HepG2 (cell line): ENCODE data around the gene ATP11A. TPM values are rescaled to one million over a fixed set of nuclear protein-coding genes. Genes with fewer than 3 reads are reported as not detected.

ENCODE experiments used
- ATAC-seq: fragments of 200-7000 bp; cut with Tn5 transposase; 3 replicates; pipeline ENCODE4 v1.9.1; 2020; ENCODE audit warnings: mild to moderate bottlenecking, moderate library complexity
- BruUV-seq: library from RNA; stranded (reverse); fragments of 400-500 nt; replicated peaks from 2 replicates; lab custom pipeline; 2021; lab: Mats Ljungman, UMichigan
- CTCF ChIA-PET: fragments of 300-600 bp; formaldehyde crosslinking; extraction: SDS; loops from one replicate; lab custom pipeline; 2021; ENCODE audit warnings: low total read pairs, inconsistent platforms, low intra/inter-chr PET ratio; lab: Yijun Ruan, JAX
- POLR2A ChIA-PET: fragments of 350-600 bp; sonication (Branson Sonifier 250); formaldehyde crosslinking; loops from one replicate; lab custom pipeline; 2020; ENCODE audit warnings: antibody characterized with exemption, inconsistent platforms; lab: Yijun Ruan, JAX
- DNase-seq: peaks from one replicate; pipeline ENCODE4 v3.0.0-alpha.2; 2015; ENCODE audit warnings: low spot score
- FAIRE-seq: peaks from 3 replicates; lab custom pipeline; 2011; peaks lifted over from hg19 to GRCh38; lab: Jason Lieb, UNC
- H2AFZ ChIP-seq: one replicate; pipeline ENCODE4 v1.6.1; 2011; ENCODE audit warnings: low read length, inconsistent platforms
- H3K27ac ChIP-seq: fragments of 300-600 bp; 3 replicates; pipeline ENCODE4 v1.8.0; 2011; ENCODE audit warnings: mixed run types, mild to moderate bottlenecking, mixed read lengths, low read length, inconsistent platforms; ENCODE audit not compliant: insufficient read depth; ENCODE audit errors: extremely low read length
- H3K27me3 ChIP-seq, 2 experiments: fragments of 200-600 bp in 1 of 2; 2 replicates in 1 of 2; 3 replicates in 1 of 2; pipeline versions ENCODE4 v1.6.0 to v1.8.0; 2011; ENCODE audit warnings: low read length in 2 of 2, mild to moderate bottlenecking in 2 of 2, moderate library complexity in 2 of 2, inconsistent platforms in 1 of 2; ENCODE audit not compliant: insufficient read depth in 2 of 2, control insufficient read depth in 1 of 2
- H3K36me3 ChIP-seq, 2 experiments: fragments of 200-600 bp in 1 of 2; replicated peaks in 1 of 2; 2 replicates in 1 of 2; 3 replicates in 1 of 2; pipeline versions ENCODE4 v1.5.1 to v1.8.0; 2011; ENCODE audit warnings: low read length in 2 of 2, inconsistent platforms in 1 of 2; ENCODE audit not compliant: insufficient read depth in 2 of 2, control insufficient read depth in 1 of 2
- H3K4me1 ChIP-seq: 2 replicates; pipeline ENCODE4 v1.5.1; 2012; ENCODE audit warnings: low read length, inconsistent platforms; ENCODE audit not compliant: insufficient read depth
- H3K4me2 ChIP-seq: 2 replicates; pipeline ENCODE4 v1.6.0; 2011; ENCODE audit warnings: low read depth, low read length, inconsistent platforms
- H3K4me3 ChIP-seq, 3 experiments: fragments of 200-600 bp in 1 of 3; sonication (generic), shearing (Covaris generic) in 1 of 3; replicated peaks in 1 of 3; 2 replicates each; pipeline ENCODE4 v1.5.1; 2011 to 2016; ENCODE audit warnings: low read length in 3 of 3, inconsistent platforms in 2 of 3, low read depth in 2 of 3, mild to moderate bottlenecking in 2 of 3, control low read depth in 1 of 3, mixed read lengths in 1 of 3; ENCODE audit not compliant: insufficient read depth in 1 of 3
- H3K79me2 ChIP-seq: one replicate; pipeline ENCODE4 v1.6.1; 2011; ENCODE audit warnings: low read length, inconsistent platforms; ENCODE audit not compliant: insufficient read depth
- H3K9ac ChIP-seq: 2 replicates; pipeline ENCODE4 v1.6.0; 2011; ENCODE audit warnings: mild to moderate bottlenecking, low read depth, low read length, inconsistent platforms; ENCODE audit not compliant: insufficient read depth
- H3K9me3 ChIP-seq: 2 replicates; pipeline ENCODE4 v1.5.1; 2012; ENCODE audit warnings: mild to moderate bottlenecking, low read length
- H4K20me1 ChIP-seq: 2 replicates; pipeline ENCODE4 v1.6.0; 2011; ENCODE audit warnings: inconsistent platforms, mild to moderate bottlenecking, low read length, moderate library complexity; ENCODE audit not compliant: insufficient read depth
- DNMT1 ChIP-seq: sonication (generic); formaldehyde crosslinking; IDR thresholded peaks from 2 replicates; pipeline ENCODE4 v1.5.1; 2020; ENCODE audit warnings: mild to moderate bottlenecking, missing genetic modification reagents
- EEA1 ChIP-seq: sonication (generic); formaldehyde crosslinking; IDR thresholded peaks from 2 replicates; pipeline ENCODE4 v1.5.1; 2020; ENCODE audit warnings: mild to moderate bottlenecking, missing genetic modification reagents, borderline replicate concordance
- FLYWCH1 ChIP-seq: sonication (generic); formaldehyde crosslinking; IDR thresholded peaks from 2 replicates; pipeline ENCODE4 v1.8.1; 2023; ENCODE audit warnings: mild to moderate bottlenecking, missing genetic modification reagents
- GPN1 ChIP-seq: sonication (generic); formaldehyde crosslinking; IDR thresholded peaks from 2 replicates; pipeline ENCODE4 v1.5.1; 2020; ENCODE audit warnings: missing genetic modification reagents, borderline replicate concordance
- HDAC1 ChIP-seq: sonication (generic); formaldehyde crosslinking; IDR thresholded peaks from 2 replicates; pipeline ENCODE4 v1.5.1; 2020; ENCODE audit warnings: mild to moderate bottlenecking, missing genetic modification reagents
- HNRNPK ChIP-seq: fragments of 200-400 bp; formaldehyde crosslinking; IDR thresholded peaks from 2 replicates; pipeline ENCODE4 v1.6.1; 2018; ENCODE audit warnings: low read length, low read depth, moderate library complexity, mild to moderate bottlenecking; ENCODE audit not compliant: poor library complexity, severe bottlenecking
- HOXA9 ChIP-seq: sonication (generic); formaldehyde crosslinking; IDR thresholded peaks from 2 replicates; pipeline ENCODE4 v1.8.1; 2022; ENCODE audit warnings: missing genetic modification reagents, mild to moderate bottlenecking, moderate library complexity, borderline replicate concordance
- NFE2L2 ChIP-seq: fragments of 150-350 bp; IDR thresholded peaks from 2 replicates; pipeline ENCODE4 v1.6.1; 2014; ENCODE audit warnings: low read length
- ONECUT2 ChIP-seq: sonication (generic); formaldehyde crosslinking; IDR thresholded peaks from 2 replicates; pipeline ENCODE4 v1.4.0; 2020; ENCODE audit warnings: missing genetic modification reagents
- REPIN1 ChIP-seq: sonication (generic); formaldehyde crosslinking; IDR thresholded peaks from 2 replicates; pipeline ENCODE4 v1.8.0; 2022; ENCODE audit warnings: missing genetic modification reagents, low read depth, mild to moderate bottlenecking, borderline replicate concordance
- RFX1 ChIP-seq: fragments of 450-650 bp; IDR thresholded peaks from 2 replicates; pipeline ENCODE4 v1.6.1; 2017
- TIGD3 ChIP-seq: sonication (generic); formaldehyde crosslinking; IDR thresholded peaks from 2 replicates; pipeline ENCODE4 v1.5.1; 2020; ENCODE audit warnings: mild to moderate bottlenecking, missing genetic modification reagents, borderline replicate concordance
- TP53 ChIP-seq: sonication (generic); formaldehyde crosslinking; conservative IDR thresholded peaks from 2 replicates; pipeline ENCODE4 v1.4.0; 2020; ENCODE audit warnings: missing genetic modification reagents
- ZNF230 ChIP-seq: sonication (generic); formaldehyde crosslinking; IDR thresholded peaks from 2 replicates; pipeline ENCODE4 v1.4.0; 2020; ENCODE audit warnings: mild to moderate bottlenecking, missing genetic modification reagents
- ZNF773 ChIP-seq: sonication (generic); formaldehyde crosslinking; IDR thresholded peaks from 2 replicates; pipeline ENCODE4 v1.4.0; 2020; ENCODE audit warnings: missing genetic modification reagents, borderline replicate concordance
- WGBS: methylation state at CpG from one replicate; pipeline ENCODE4 v1.1.6; 2017; ENCODE audit warnings: low lambda C conversion rate; 5-methylcytosine and 5-hydroxymethylcytosine counted together
- in situ Hi-C: cut with HindIII; loops from 2 replicates; pipeline ENCODE4 v1.10.0; 2017; ENCODE audit warnings: low pct_unique_long_range_greater_than_20kb; ENCODE audit not compliant: extremely low pct_ligation_motif_present
- intact Hi-C: fragments of 100-400 bp; cut with micrococcal nuclease; formaldehyde crosslinking; loops from one replicate; pipeline ENCODE4 v1.10.0; 2022; ENCODE audit not compliant: unreplicated experiment
- polyA plus RNA-seq, 8 experiments: library from polyadenylated mRNA; depleted of rRNA in 3 of 8; stranded (reverse) in 7 of 8; unstranded in 1 of 8; fragments of >200 nt; fragmentation: Illumina TruSeq in 4 of 8; extraction: Trizol in 4 of 8; gene quantifications; 2 replicates each; pipeline versions ENCODE4 v1.2.1 to v1.2.3, GENCODE V29; 2011 to 2016; ENCODE audit warnings: low read depth in 4 of 8, missing spikeins in 1 of 8, mixed read lengths in 1 of 8; ENCODE audit not compliant: insufficient read depth in 1 of 8
- total RNA-seq, 5 experiments: library from RNA; depleted of rRNA; stranded (reverse); fragments of >200 nt; fragmentation: Illumina TruSeq; extraction: Trizol; gene quantifications; 2 replicates each; pipeline ENCODE4 v1.2.3, GENCODE V29; 2016; ENCODE audit warnings: low read depth in 1 of 5
- TF ChIP-seq, protein P1 (sequence below): sonication (generic); formaldehyde crosslinking; IDR thresholded peaks from 2 replicates; pipeline ENCODE4 v1.5.0; 2020; ENCODE audit warnings: mild to moderate bottlenecking, missing genetic modification reagents, moderate library complexity
- TF ChIP-seq, protein P2 (sequence below): sonication (generic); formaldehyde crosslinking; IDR thresholded peaks from 2 replicates; pipeline ENCODE4 v1.8.1; 2023; ENCODE audit warnings: mild to moderate bottlenecking, missing genetic modification reagents, borderline replicate concordance
- TF ChIP-seq, protein P3 (sequence below): sonication (generic); formaldehyde crosslinking; IDR thresholded peaks from 2 replicates; pipeline ENCODE4 v1.8.1; 2023; ENCODE audit warnings: mild to moderate bottlenecking, missing genetic modification reagents

Gene ATP11A
- total and polyA plus RNA-seq, 2 of the 13 experiments (the other 11 are each of a cell fraction or from before 2014, with no cell fraction given): 18.4 to 20.1 TPM

GRCh38 chr13:112775791-112776279 is 86.0 kb downstream of the ATP11A start:
- no peak overlapping the region for H3K9ac ChIP-seq
- POLR2A ChIA-PET: no interaction called here
- peaks cover 8 to 34% of the 10 kb centered on the region in 2 experiments; a peak in 4 of 5 replicates for H3K36me3 ChIP-seq
- intact Hi-C loops (no loop called here), in situ Hi-C loops (no loop called here)
- no peak; the same call in 2 of the 3 replicates for ATAC-seq
- CTCF ChIA-PET: no interaction called here
- H3K4me3 ChIP-seq: no peak overlapping the region
- H3K27me3 ChIP-seq: no peaks in the 10 kb centered on the region
- no peak for TF ChIP-seq HOXA9 (CRISPR knock-in tag)
- no peak for TF ChIP-seq ONECUT2 (CRISPR knock-in tag)
- TF ChIP-seq TIGD3 (CRISPR knock-in tag): no peak
- TF ChIP-seq, protein P1, sequence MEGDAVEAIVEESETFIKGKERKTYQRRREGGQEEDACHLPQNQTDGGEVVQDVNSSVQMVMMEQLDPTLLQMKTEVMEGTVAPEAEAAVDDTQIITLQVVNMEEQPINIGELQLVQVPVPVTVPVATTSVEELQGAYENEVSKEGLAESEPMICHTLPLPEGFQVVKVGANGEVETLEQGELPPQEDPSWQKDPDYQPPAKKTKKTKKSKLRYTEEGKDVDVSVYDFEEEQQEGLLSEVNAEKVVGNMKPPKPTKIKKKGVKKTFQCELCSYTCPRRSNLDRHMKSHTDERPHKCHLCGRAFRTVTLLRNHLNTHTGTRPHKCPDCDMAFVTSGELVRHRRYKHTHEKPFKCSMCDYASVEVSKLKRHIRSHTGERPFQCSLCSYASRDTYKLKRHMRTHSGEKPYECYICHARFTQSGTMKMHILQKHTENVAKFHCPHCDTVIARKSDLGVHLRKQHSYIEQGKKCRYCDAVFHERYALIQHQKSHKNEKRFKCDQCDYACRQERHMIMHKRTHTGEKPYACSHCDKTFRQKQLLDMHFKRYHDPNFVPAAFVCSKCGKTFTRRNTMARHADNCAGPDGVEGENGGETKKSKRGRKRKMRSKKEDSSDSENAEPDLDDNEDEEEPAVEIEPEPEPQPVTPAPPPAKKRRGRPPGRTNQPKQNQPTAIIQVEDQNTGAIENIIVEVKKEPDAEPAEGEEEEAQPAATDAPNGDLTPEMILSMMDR (CRISPR knock-in tag): no peak
- TF ChIP-seq ZNF773 (CRISPR knock-in tag): no peak
- TF ChIP-seq, protein P2, sequence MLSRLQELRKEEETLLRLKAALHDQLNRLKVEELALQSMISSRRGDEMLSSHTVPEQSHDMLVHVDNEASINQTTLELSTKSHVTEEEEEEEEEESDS (CRISPR knock-in tag): no peak
- no peak for TF ChIP-seq GPN1
- TF ChIP-seq DNMT1 (CRISPR knock-in tag): no peak
- no peak for TF ChIP-seq FLYWCH1 (CRISPR knock-in tag)
- no peak for TF ChIP-seq HNRNPK
- no peak for TF ChIP-seq NFE2L2
- no peak for TF ChIP-seq RFX1
- TF ChIP-seq TP53 (CRISPR knock-in tag): no peak
- no peak for TF ChIP-seq EEA1 (CRISPR knock-in tag)
- TF ChIP-seq ZNF230 (CRISPR knock-in tag): no peak
- TF ChIP-seq REPIN1: no peak
- TF ChIP-seq, protein P3, sequence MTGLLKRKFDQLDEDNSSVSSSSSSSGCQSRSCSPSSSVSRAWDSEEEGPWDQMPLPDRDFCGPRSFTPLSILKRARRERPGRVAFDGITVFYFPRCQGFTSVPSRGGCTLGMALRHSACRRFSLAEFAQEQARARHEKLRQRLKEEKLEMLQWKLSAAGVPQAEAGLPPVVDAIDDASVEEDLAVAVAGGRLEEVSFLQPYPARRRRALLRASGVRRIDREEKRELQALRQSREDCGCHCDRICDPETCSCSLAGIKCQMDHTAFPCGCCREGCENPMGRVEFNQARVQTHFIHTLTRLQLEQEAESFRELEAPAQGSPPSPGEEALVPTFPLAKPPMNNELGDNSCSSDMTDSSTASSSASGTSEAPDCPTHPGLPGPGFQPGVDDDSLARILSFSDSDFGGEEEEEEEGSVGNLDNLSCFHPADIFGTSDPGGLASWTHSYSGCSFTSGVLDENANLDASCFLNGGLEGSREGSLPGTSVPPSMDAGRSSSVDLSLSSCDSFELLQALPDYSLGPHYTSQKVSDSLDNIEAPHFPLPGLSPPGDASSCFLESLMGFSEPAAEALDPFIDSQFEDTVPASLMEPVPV (CRISPR knock-in tag): no peak
- no peak for TF ChIP-seq HDAC1 (CRISPR knock-in tag)
- BruUV-seq: no TSS peak
- H3K79me2 ChIP-seq: peaks cover 76% of the 10 kb centered on the region
- H3K9me3 ChIP-seq: no peaks in the 10 kb centered on the region
- no peaks in the 10 kb centered on the region for H3K4me1 ChIP-seq
- no peak overlapping the region for H2AFZ ChIP-seq
- peaks cover 63% of the 10 kb centered on the region for H4K20me1 ChIP-seq
- H3K27ac ChIP-seq: no peak overlapping the region
- no peak for DNase-seq
- WGBS: 95% methylated on average over 24 of the region's 25 CpGs
- no peak for FAIRE-seq
- H3K4me2 ChIP-seq: no peak overlapping the region
